IMR-90 (cell line): ENCODE data around the gene RIT1. TPM values are rescaled to one million over a fixed set of nuclear protein-coding genes. Genes with fewer than 3 reads are reported as not detected.

ENCODE experiments used
- ATAC-seq: fragments of 200-7000 bp; cut with Tn5 transposase; 2 replicates; pipeline ENCODE4 v1.9.1; 2020; ENCODE audit warnings: low read depth, mild to moderate bottlenecking, moderate library complexity
- BruUV-seq: library from RNA; stranded (reverse); fragments of 400-500 nt; replicated peaks from 2 replicates; lab custom pipeline; 2021; lab: Mats Ljungman, UMichigan
- CTCF ChIA-PET: fragments of 300-600 bp; formaldehyde crosslinking; extraction: SDS; loops from one replicate; lab custom pipeline; 2021; ENCODE audit warnings: antibody characterized with exemption; lab: Yijun Ruan, JAX
- POLR2A ChIA-PET: fragments of 300-600 bp; sonication (Branson Sonifier 250); formaldehyde crosslinking; loops from one replicate; lab custom pipeline; 2022; ENCODE audit warnings: antibody characterized with exemption; ENCODE audit not compliant: unreplicated experiment; lab: Charles Lee
- DNase-seq: peaks from one replicate; pipeline ENCODE4 v3.0.0; 2013
- H2AFZ ChIP-seq: replicated peaks from 2 replicates; pipeline ENCODE3; 2013; ENCODE audit warnings: low read length, mild to moderate bottlenecking; ENCODE audit not compliant: poor library complexity
- H2AK5ac ChIP-seq: 2 replicates; pipeline ENCODE4 v1.6.1; 2013; ENCODE audit warnings: low read depth, low read length, inconsistent platforms
- H2AK9ac ChIP-seq: replicated peaks from 2 replicates; pipeline ENCODE3; 2013; ENCODE audit warnings: mild to moderate bottlenecking, low read depth, low read length, moderate library complexity; ENCODE audit not compliant: poor library complexity
- H2BK120ac ChIP-seq: 2 replicates; pipeline ENCODE4 v1.6.1; 2013; ENCODE audit warnings: low read depth, low read length, inconsistent platforms
- H2BK15ac ChIP-seq: 3 replicates; pipeline ENCODE4 v1.6.1; 2013; ENCODE audit warnings: low read depth, low read length, inconsistent platforms
- H2BK20ac ChIP-seq: 2 replicates; pipeline ENCODE4 v1.6.1; 2013; ENCODE audit warnings: low read depth, mild to moderate bottlenecking, inconsistent platforms, low read length, moderate library complexity
- H2BK5ac ChIP-seq: 2 replicates; pipeline ENCODE4 v1.6.1; 2013; ENCODE audit warnings: mild to moderate bottlenecking, low read depth, low read length, inconsistent platforms; ENCODE audit not compliant: poor library complexity, severe bottlenecking
- H3K14ac ChIP-seq: replicated peaks from 2 replicates; pipeline ENCODE4 v1.6.1; 2013; ENCODE audit warnings: low read depth, low read length, inconsistent platforms
- H3K18ac ChIP-seq: 2 replicates; pipeline ENCODE4 v1.6.1; 2013; ENCODE audit warnings: low read depth, low read length, control low read depth
- H3K23ac ChIP-seq: 2 replicates; pipeline ENCODE4 v1.6.1; 2013; ENCODE audit warnings: low read depth, low read length, inconsistent platforms
- H3K27ac ChIP-seq: 2 replicates; pipeline ENCODE4 v1.5.1; 2013; ENCODE audit warnings: mild to moderate bottlenecking, control low read depth, low read length; ENCODE audit not compliant: insufficient read depth
- H3K27me3 ChIP-seq: 2 replicates; pipeline ENCODE4 v1.6.1; 2013; ENCODE audit warnings: low read length; ENCODE audit not compliant: control insufficient read depth, insufficient read depth
- H3K36me3 ChIP-seq: 2 replicates; pipeline ENCODE4 v1.6.1; 2013; ENCODE audit warnings: low read length, mixed read lengths; ENCODE audit not compliant: control insufficient read depth, insufficient read depth
- H3K4ac ChIP-seq: 2 replicates; pipeline ENCODE4 v1.6.1; 2013; ENCODE audit warnings: low read depth, low read length, inconsistent platforms
- H3K4me1 ChIP-seq: 2 replicates; pipeline ENCODE4 v1.6.1; 2013; ENCODE audit warnings: low read length, mixed read lengths; ENCODE audit not compliant: control insufficient read depth, insufficient read depth
- H3K4me2 ChIP-seq: 2 replicates; pipeline ENCODE4 v1.6.1; 2013; ENCODE audit warnings: low read depth, mild to moderate bottlenecking, control low read depth, low read length, moderate library complexity
- H3K4me3 ChIP-seq: 2 replicates; pipeline ENCODE4 v1.5.1; 2013; ENCODE audit warnings: low read depth, mild to moderate bottlenecking, control low read depth, low read length, moderate library complexity; ENCODE audit not compliant: insufficient read depth
- H3K56ac ChIP-seq: 2 replicates; pipeline ENCODE4 v1.6.1; 2013; ENCODE audit warnings: low read length, inconsistent platforms; ENCODE audit not compliant: insufficient read depth; ENCODE audit errors: extremely low read depth
- H3K79me1 ChIP-seq, 2 experiments: 2 replicates each; pipeline ENCODE4 v1.6.1; 2013; ENCODE audit warnings: low read length in 2 of 2, inconsistent platforms in 1 of 2, low read depth in 1 of 2
- H3K9ac ChIP-seq: 2 replicates; pipeline ENCODE4 v1.6.1; 2013; ENCODE audit warnings: low read depth, low read length, control low read depth
- H3K9me1 ChIP-seq: 2 replicates; pipeline ENCODE4 v1.6.1; 2013; ENCODE audit warnings: low read length, inconsistent platforms; ENCODE audit not compliant: insufficient read depth
- H3K9me3 ChIP-seq: 2 replicates; pipeline ENCODE4 v1.6.1; 2013; ENCODE audit warnings: low read length; ENCODE audit not compliant: control insufficient read depth, insufficient read depth
- H4K20me1 ChIP-seq: 2 replicates; pipeline ENCODE4 v1.6.1; 2013; ENCODE audit warnings: low read length, inconsistent platforms; ENCODE audit not compliant: insufficient read depth
- H4K5ac ChIP-seq: 2 replicates; pipeline ENCODE4 v1.6.1; 2013; ENCODE audit warnings: mild to moderate bottlenecking, low read depth, low read length, control low read depth
- H4K8ac ChIP-seq, 2 experiments: 2 replicates each; pipeline ENCODE4 v1.6.1; 2013; ENCODE audit warnings: low read depth in 2 of 2, low read length in 2 of 2, control low read depth in 1 of 2, inconsistent platforms in 1 of 2
- H4K91ac ChIP-seq: 2 replicates; pipeline ENCODE4 v1.6.1; 2013; ENCODE audit warnings: low read depth, low read length, inconsistent platforms; ENCODE audit not compliant: insufficient read depth
- CEBPB ChIP-seq: IDR thresholded peaks from 2 replicates; pipeline ENCODE4 v1.6.1; 2012; ENCODE audit warnings: low read depth, low read length, improper control_type of control experiment
- CHD1 ChIP-seq: IDR thresholded peaks from 2 replicates; pipeline ENCODE4 v1.6.1; 2012; ENCODE audit warnings: low read depth, low read length, improper control_type of control experiment
- CTCF ChIP-seq: conservative IDR thresholded peaks from 2 replicates; pipeline ENCODE4 v1.5.1; 2012; ENCODE audit warnings: mild to moderate bottlenecking, low read depth, low read length, improper control_type of control experiment
- ELK1 ChIP-seq: fragments of 150-350 bp; IDR thresholded peaks from 2 replicates; pipeline ENCODE4 v1.6.1; 2016; ENCODE audit warnings: low read depth, mild to moderate bottlenecking, low read length, moderate library complexity, borderline replicate concordance
- FOS ChIP-seq: fragments of 150-350 bp; IDR thresholded peaks from 2 replicates; pipeline ENCODE4 v1.6.1; 2016; ENCODE audit warnings: low read depth, low read length
- MAZ ChIP-seq: IDR thresholded peaks from 2 replicates; pipeline ENCODE4 v1.6.1; 2012; ENCODE audit warnings: low read depth, mild to moderate bottlenecking, low read length, improper control_type of control experiment, moderate library complexity, borderline replicate concordance
- MXI1 ChIP-seq: IDR thresholded peaks from 2 replicates; pipeline ENCODE4 v1.6.1; 2012; ENCODE audit warnings: low read depth, mild to moderate bottlenecking, low read length, moderate library complexity, borderline replicate concordance
- NFE2L2 ChIP-seq: fragments of 150-350 bp; IDR thresholded peaks from 2 replicates; pipeline ENCODE4 v1.6.1; 2016; ENCODE audit warnings: low read depth, mild to moderate bottlenecking, low read length
- POLR2A ChIP-seq: IDR thresholded peaks from 2 replicates; pipeline ENCODE4 v1.6.1; 2012; ENCODE audit warnings: mild to moderate bottlenecking, low read depth, low read length
- RAD21 ChIP-seq: IDR thresholded peaks from 2 replicates; pipeline ENCODE4 v1.6.1; 2012; ENCODE audit warnings: low read length, improper control_type of control experiment
- RCOR1 ChIP-seq: IDR thresholded peaks from 2 replicates; pipeline ENCODE4 v1.6.1; 2012; ENCODE audit warnings: mild to moderate bottlenecking, low read length, improper control_type of control experiment; ENCODE audit not compliant: insufficient replicate concordance
- RFX5 ChIP-seq: IDR thresholded peaks from 2 replicates; pipeline ENCODE4 v1.8.0; 2012; ENCODE audit warnings: low read depth, mild to moderate bottlenecking, low read length, moderate library complexity
- SMC3 ChIP-seq: fragments of 150-350 bp; IDR thresholded peaks from 2 replicates; pipeline ENCODE4 v1.6.1; 2016; ENCODE audit warnings: low read depth, mild to moderate bottlenecking, antibody characterized with exemption, low read length, moderate library complexity
- USF2 ChIP-seq: fragments of 150-350 bp; IDR thresholded peaks from 2 replicates; pipeline ENCODE4 v1.6.1; 2017; ENCODE audit warnings: mild to moderate bottlenecking, antibody characterized with exemption, low read length, low read depth
- WGBS, 2 experiments: methylation state at CpG; one replicate each; pipeline versions ENCODE4 v1.1.5 to v1.1.7; 2013; ENCODE audit warnings: missing lambda C conversion rate in 2 of 2; ENCODE audit not compliant: insufficient read length in 1 of 2; ENCODE audit errors: extremely low coverage in 2 of 2; 5-methylcytosine and 5-hydroxymethylcytosine counted together
- dilution Hi-C: fragments of 300-500 bp; cut with HindIII; formaldehyde crosslinking; loops from one replicate; pipeline ENCODE4 v1.14.3; 2018; ENCODE audit warnings: low sequenced_read_pairs; ENCODE audit not compliant: unreplicated experiment
- in situ Hi-C: fragments of 300-500 bp; cut with MboI; formaldehyde crosslinking; loops from 3 replicates; pipeline ENCODE4 v1.14.3; 2019; ENCODE audit warnings: low sequenced_read_pairs, inconsistent platforms, mixed read lengths
- intact Hi-C: fragments of 100-400 bp; cut with micrococcal nuclease; formaldehyde crosslinking; loops from 2 replicates; pipeline ENCODE4 v1.10.0; 2022
- polyA plus RNA-seq, 3 experiments: library from polyadenylated mRNA; depleted of rRNA; stranded (reverse); fragments of >200 nt; gene quantifications; 2 replicates each; pipeline ENCODE4 v1.2.3, GENCODE V29; 2012; ENCODE audit warnings: low replicate concordance in 1 of 3
- total RNA-seq: library from RNA; depleted of rRNA; stranded (reverse); fragments of >200 nt; gene quantifications from 2 replicates; pipeline ENCODE4 v1.2.3, GENCODE V29; 2012

RIT1 gene
- total and polyA plus RNA-seq, 2 of the 4 experiments (the other 2 are of a cell fraction): 29.6 to 46.8 TPM

GRCh38 chr1:155893389-155894142 lies 17.6 kb downstream of the RIT1 start:
- Histone ChIP-seq H3K14ac (peak overlapping the region; percentile 90), H3K9me3 (no peaks in the 10 kb centered on the region), H3K27ac (peak overlapping the region; percentile 95), H3K4ac (peak overlapping the region; percentile 100), H4K20me1 (no peaks in the 10 kb centered on the region; the same call in 1 of the 2 replicates), H3K4me2 (peak overlapping the region; percentile 64), H3K18ac (peak overlapping the region; percentile 78), H3K9me1 (peaks cover 6% of the 10 kb centered on the region), H4K8ac (peak overlapping the region; percentile 78 to 99), H3K79me1 (peaks cover 0 to 20% of the 10 kb centered on the region in 2 experiments; a peak in 2 of 4 replicates), H2BK15ac (peak overlapping the region; percentile 92), H3K27me3 (no peaks in the 10 kb centered on the region), H3K4me1 (peaks cover 19% of the 10 kb centered on the region), H2AFZ (no peak overlapping the region), H4K5ac (peak overlapping the region; percentile 76; the same call in 1 of the 2 replicates), H3K9ac (peak overlapping the region; percentile 58), H3K56ac (peak overlapping the region; percentile 91), H3K23ac (peak overlapping the region; percentile 94), H4K91ac (peak overlapping the region; percentile 95), H2BK5ac (peak overlapping the region; percentile 98), H2BK20ac (peak overlapping the region; percentile 86), H3K4me3 (no peak overlapping the region), H3K36me3 (peaks cover 14% of the 10 kb centered on the region), H2BK120ac (peak overlapping the region; percentile 91), H2AK9ac (peak overlapping the region; percentile 79), H2AK5ac (peak overlapping the region; percentile 93)
- ChIA-PET CTCF (interaction anchor here (0.6 to 2.2 kb wide), 4 partner anchors 10 to 33 kb away, joined by 3 to 8 read pairs (median 4); no protein-coding TSS in a partner anchor), POLR2A (interaction anchor here (1.0 to 1.2 kb wide), 2 partner anchors 10 to 17 kb away, joined by 3 read pairs; no protein-coding TSS in a partner anchor)
- no TSS peak for BruUV-seq
- ATAC-seq: peak; percentile 45
- in situ Hi-C loops (no loop called here), dilution Hi-C loops (no loop called here), intact Hi-C loops (no loop called here)
- 75% methylated on average over 8 of the region's 10 CpGs; no CpG with 5 or more reads in 1 of the 2 experiments for WGBS, 2 experiments
- DNase-seq: peak; percentile 91
- TF ChIP-seq RFX5 (no peak), NFE2L2 (no peak), SMC3 (no peak), CHD1 (no peak), ELK1 (no peak), MAZ (no peak), USF2 (peak; percentile 97), RAD21 (no peak), MXI1 (no peak), CEBPB (peak; percentile 51), POLR2A (no peak; the same call in 1 of the 2 replicates), RCOR1 (no peak), CTCF (no peak), FOS (0 out of 2 replicates have a peak, but pooled peaks have one; percentile 9)
